ENCODE results near the gene PIN1. TPM values are rescaled to one million over a fixed set of nuclear protein-coding genes. Genes with fewer than 3 reads are reported as not detected.

Gene PIN1
- total and polyA plus RNA-seq, 10 of the 15 experiments (the other 5 are each of a cell fraction or from before 2014, with no cell fraction given), result 2.4 to 209 (median 71.5) TPM

- TF ChIP-seq RCOR1 (conservative IDR thresholded peaks at IDR 0.05; ENCODE audit: low read depth, low read length) (no peak), NR2F1 (conservative IDR thresholded peaks at IDR 0.05) (no peak)
These were observed 37.2 kb upstream of the PIN1 start (continued) for GRCh38 chr19:9797871-9798270.

GRCh38 chr19:9799162-9799561 is 36.0 kb upstream of the PIN1 start:
- Histone ChIP-seq H3K36me3 (ENCODE audit: control insufficient read depth in 2 of 2, insufficient read depth in 2 of 2, low read length in 1 of 2) (no peaks in the 10 kb centered on the region), H3K9ac (ENCODE audit: control insufficient read depth, insufficient read depth, low read length) (no peak overlapping the region), H3K27ac (ENCODE audit: control insufficient read depth, insufficient read depth) (no peak overlapping the region), H3K4me2 (ENCODE audit: control insufficient read depth, insufficient read depth) (no peak overlapping the region), H3K4me1 (ENCODE audit: control insufficient read depth, insufficient read depth, low read length) (no peaks in the 10 kb centered on the region), H2AFZ (ENCODE audit: control insufficient read depth, low read depth, low read length) (no peak overlapping the region), H3K9me3 (replicated peaks; ENCODE audit: control insufficient read depth, insufficient read depth, low read length) (no peaks in the 10 kb centered on the region), H4K20me1 (ENCODE audit: control insufficient read depth, insufficient read depth) (no peaks in the 10 kb centered on the region), H3K79me2 (ENCODE audit: control insufficient read depth, insufficient read depth, low read length) (no peaks in the 10 kb centered on the region), H3K27me3 (replicated peaks in 1 of 2; ENCODE audit: control insufficient read depth in 2 of 2, insufficient read depth in 2 of 2, low read length in 1 of 2) (no peaks in the 10 kb centered on the region), H3K4me3 (no peak overlapping the region)
- intact Hi-C loops (cut with micrococcal nuclease; ENCODE audit: unreplicated experiment), result loop anchor here (10.0 kb wide), 1 partner anchor 1144 kb away; no protein-coding TSS in a partner anchor
- no peak for FAIRE-seq
- no peak for DNase-seq (ENCODE audit: low read depth, low spot score)
- in situ Hi-C loops (cut with MboI), result loop anchor here (5.0 to 10.0 kb wide), 4 partner anchors 212 to 662 kb away; partner anchors contain the start of gene ZNF559
- ChIA-PET RAD21 (ENCODE audit: unreplicated experiment) (interaction anchor here (1.0 to 1.1 kb wide), 2 partner anchors 174 to 177 kb away, joined by 3 read pairs; no protein-coding TSS in a partner anchor), CTCF (interaction anchor here (0.8 to 1.6 kb wide), 6 partner anchors 11 to 594 kb away, joined by 3 to 13 read pairs (median 6); no protein-coding TSS in a partner anchor), POLR2A (interaction anchor here (0.6 kb wide), 1 partner anchor 609 kb away, joined by 6 read pairs; no protein-coding TSS in a partner anchor), SMC1A (ENCODE audit: uncharacterized antibody, unreplicated experiment) (interaction anchor here (0.7 kb wide), 1 partner anchor 488 kb away, joined by 3 read pairs; no protein-coding TSS in a partner anchor)
- no peak for ATAC-seq
- BruUV-seq (replicated peaks), result no TSS peak
- TF ChIP-seq BCL3 (IDR thresholded peaks at IDR 0.05; ENCODE audit: borderline replicate concordance, insufficient read depth, low read depth, low read length, poor library complexity, severe bottlenecking), result no peak
- no peak for TF ChIP-seq HSF1 (IDR thresholded peaks at IDR 0.05; ENCODE audit: low read depth, low read length)
- TF ChIP-seq RELB (IDR thresholded peaks at IDR 0.05; ENCODE audit: low read depth), result no peak
